ENCODE measurements around the gene SIRT1.
"Not testable (repeated sequence)": the region's sequence is repeated elsewhere in the genome, so short reads cannot be mapped to it uniquely, and the experiment has no call there.

The SIRT1 gene

DNA sequence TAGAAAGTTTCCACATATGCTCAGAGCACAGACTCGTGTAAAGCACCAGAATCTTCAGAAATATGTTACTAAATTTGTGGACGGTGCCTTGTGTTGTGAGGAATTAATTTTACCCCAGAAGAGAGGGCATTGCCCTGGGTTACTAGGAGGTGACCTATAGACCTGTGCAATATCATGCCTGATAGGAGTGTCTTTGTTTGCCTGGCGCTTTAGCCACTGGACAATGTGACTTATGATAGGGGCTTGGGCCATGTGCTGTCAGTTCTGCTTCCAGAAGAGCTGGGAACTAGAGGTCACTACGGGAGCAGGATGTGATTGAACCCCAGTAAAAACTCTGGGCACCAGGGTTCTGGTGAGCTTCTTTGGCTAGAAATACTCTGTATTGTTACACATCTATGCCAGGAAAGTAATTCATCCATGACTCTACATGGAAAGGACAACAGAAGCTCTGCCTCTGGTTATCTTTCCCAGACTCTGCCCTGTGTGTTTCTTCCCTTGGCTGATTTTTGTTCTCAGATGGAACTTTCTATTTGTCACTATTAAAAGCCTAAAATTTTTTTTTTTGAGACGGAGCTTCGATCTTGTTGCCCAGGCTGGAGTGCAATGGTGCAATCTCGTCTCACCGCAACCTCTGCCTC, 75.5 kb downstream of the SIRT1 start:
- Histone ChIP-seq H3K4me2 (ENCODE audit: low read depth, low read length, poor library complexity, severe bottlenecking) (no peak overlapping the region), H3K27ac (ENCODE audit: low read depth, low read length) (no peak overlapping the region), H3F3A (ENCODE audit: insufficient read depth) (no peaks in the 10 kb centered on the region), H3K9ac (ENCODE audit: low read length) (no peak overlapping the region), H3K27me3 (ENCODE audit: low read length) (no peaks in the 10 kb centered on the region), H3K9me2 (replicated peaks; ENCODE audit: insufficient read depth, low read length) (no peaks in the 10 kb centered on the region), H3K9me3 (ENCODE audit: insufficient read depth, low read length) (no peaks in the 10 kb centered on the region), H3K4me3 (ENCODE audit: insufficient read depth, low read length, poor library complexity, severe bottlenecking) (no peak overlapping the region), H3K36me3 (ENCODE audit: low read length) (peaks cover 4% of the 10 kb centered on the region; the same call in 1 of the 2 replicates), H3K79me2 (ENCODE audit: insufficient read depth, low read length) (no peaks in the 10 kb centered on the region), H4K20me1 (ENCODE audit: low read depth, low read length) (no peaks in the 10 kb centered on the region), H2AFZ (ENCODE audit: low read depth, low read length, severe bottlenecking) (no peak overlapping the region)
- TF ChIP-seq, protein P1, sequence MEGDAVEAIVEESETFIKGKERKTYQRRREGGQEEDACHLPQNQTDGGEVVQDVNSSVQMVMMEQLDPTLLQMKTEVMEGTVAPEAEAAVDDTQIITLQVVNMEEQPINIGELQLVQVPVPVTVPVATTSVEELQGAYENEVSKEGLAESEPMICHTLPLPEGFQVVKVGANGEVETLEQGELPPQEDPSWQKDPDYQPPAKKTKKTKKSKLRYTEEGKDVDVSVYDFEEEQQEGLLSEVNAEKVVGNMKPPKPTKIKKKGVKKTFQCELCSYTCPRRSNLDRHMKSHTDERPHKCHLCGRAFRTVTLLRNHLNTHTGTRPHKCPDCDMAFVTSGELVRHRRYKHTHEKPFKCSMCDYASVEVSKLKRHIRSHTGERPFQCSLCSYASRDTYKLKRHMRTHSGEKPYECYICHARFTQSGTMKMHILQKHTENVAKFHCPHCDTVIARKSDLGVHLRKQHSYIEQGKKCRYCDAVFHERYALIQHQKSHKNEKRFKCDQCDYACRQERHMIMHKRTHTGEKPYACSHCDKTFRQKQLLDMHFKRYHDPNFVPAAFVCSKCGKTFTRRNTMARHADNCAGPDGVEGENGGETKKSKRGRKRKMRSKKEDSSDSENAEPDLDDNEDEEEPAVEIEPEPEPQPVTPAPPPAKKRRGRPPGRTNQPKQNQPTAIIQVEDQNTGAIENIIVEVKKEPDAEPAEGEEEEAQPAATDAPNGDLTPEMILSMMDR (IDR thresholded peaks at IDR 0.05; ENCODE audit: insufficient read depth, low read length, poor library complexity, severe bottlenecking) = no peak
- TF ChIP-seq EZH2phosphoT487 (conservative IDR thresholded peaks at IDR 0.05; ENCODE audit: low read length) = no peak

DNA sequence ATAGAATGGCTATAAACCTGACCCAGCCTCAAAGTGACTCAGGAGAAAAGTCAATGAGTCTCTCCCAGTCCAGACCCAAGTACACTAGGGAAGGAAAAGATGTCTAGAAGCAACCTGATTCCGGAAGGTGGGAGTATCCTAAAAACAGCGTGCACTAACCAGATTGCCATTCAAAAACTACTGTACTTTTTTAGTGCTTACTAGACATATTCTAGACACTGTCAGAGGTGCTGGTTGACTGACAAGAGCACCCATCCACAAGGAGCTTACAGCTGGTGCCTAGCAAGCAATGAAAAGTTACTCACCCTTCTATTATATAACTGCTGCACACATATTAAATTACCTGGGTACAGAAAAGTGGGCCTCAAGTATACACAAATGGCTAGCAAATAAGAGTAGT, 81.0 kb downstream of the SIRT1 start:
- H3K4me3 ChIP-seq (ENCODE audit: insufficient read depth, low read length, poor library complexity, severe bottlenecking) = no peak overlapping the region
- no peaks in the 10 kb centered on the region for H3F3A ChIP-seq (ENCODE audit: insufficient read depth)
- no peaks in the 10 kb centered on the region for H3K79me2 ChIP-seq (ENCODE audit: insufficient read depth, low read length)
- no peaks in the 10 kb centered on the region for H3K9me3 ChIP-seq (ENCODE audit: insufficient read depth, low read length)
- TF ChIP-seq EZH2phosphoT487 (conservative IDR thresholded peaks at IDR 0.05; ENCODE audit: low read length) = no peak
- TF ChIP-seq, protein P1 (IDR thresholded peaks at IDR 0.05; ENCODE audit: insufficient read depth, low read length, poor library complexity, severe bottlenecking) = no peak
- no peak overlapping the region for H3K4me2 ChIP-seq (ENCODE audit: low read depth, low read length, poor library complexity, severe bottlenecking)
- H4K20me1 ChIP-seq (ENCODE audit: low read depth, low read length) = no peaks in the 10 kb centered on the region
- H3K9ac ChIP-seq (ENCODE audit: low read length) = no peak overlapping the region
- H3K36me3 ChIP-seq (ENCODE audit: low read length) = peaks cover 9% of the 10 kb centered on the region; the same call in 1 of the 2 replicates
- no peak overlapping the region for H3K27ac ChIP-seq (ENCODE audit: low read depth, low read length)
- no peak overlapping the region for H2AFZ ChIP-seq (ENCODE audit: low read depth, low read length, severe bottlenecking)
- H3K9me2 ChIP-seq (replicated peaks; ENCODE audit: insufficient read depth, low read length) = no peaks in the 10 kb centered on the region
- H3K27me3 ChIP-seq (ENCODE audit: low read length) = no peaks in the 10 kb centered on the region

GRCh38 chr10:67966035-67966434, 81.6 kb downstream of the SIRT1 start:
- not testable (repeated sequence) for H3F3A ChIP-seq (ENCODE audit: insufficient read depth); H3K79me2 ChIP-seq (ENCODE audit: insufficient read depth, low read length); H3K4me3 ChIP-seq (ENCODE audit: insufficient read depth, low read length, poor library complexity, severe bottlenecking)

More at GRCh38 chr10:67966035-67966434, 81.6 kb downstream of the SIRT1 start:
- not testable (repeated sequence) for H3K27ac ChIP-seq (ENCODE audit: low read depth, low read length); H3K9ac ChIP-seq (ENCODE audit: low read length); H3K9me2 ChIP-seq (replicated peaks; ENCODE audit: insufficient read depth, low read length); H2AFZ ChIP-seq (ENCODE audit: low read depth, low read length, severe bottlenecking); H3K4me2 ChIP-seq (ENCODE audit: low read depth, low read length, poor library complexity, severe bottlenecking); H3K9me3 ChIP-seq (ENCODE audit: insufficient read depth, low read length); H3K27me3 ChIP-seq (ENCODE audit: low read length); H4K20me1 ChIP-seq (ENCODE audit: low read depth, low read length)
- peaks cover 11% of the 10 kb centered on the region; the same call in 1 of the 2 replicates for H3K36me3 ChIP-seq (ENCODE audit: low read length)

Data from SU-DHL-6 (cell line).